HG02610 (cell line): Measurements from ENCODE around the gene TSPAN5.

ENCODE experiments used
- ATAC-seq: cut with Tn5 transposase; IDR thresholded peaks from one replicate; pipeline ENCODE4 v1.9.1; 2021; ENCODE audit warnings: mild to moderate bottlenecking, moderate library complexity; ENCODE audit not compliant: unreplicated experiment

Gene TSPAN5

GRCh38 chr4:98646422-98646821 is 12.0 kb downstream of the TSPAN5 start:
- ATAC-seq = no peak

- no peak for ATAC-seq
Observed at GRCh38 chr4:98645527-98645926, 12.9 kb downstream of the TSPAN5 start.

- no peak for ATAC-seq
Observed at GRCh38 chr4:98643755-98644154, 14.7 kb downstream of the TSPAN5 start.

DNA sequence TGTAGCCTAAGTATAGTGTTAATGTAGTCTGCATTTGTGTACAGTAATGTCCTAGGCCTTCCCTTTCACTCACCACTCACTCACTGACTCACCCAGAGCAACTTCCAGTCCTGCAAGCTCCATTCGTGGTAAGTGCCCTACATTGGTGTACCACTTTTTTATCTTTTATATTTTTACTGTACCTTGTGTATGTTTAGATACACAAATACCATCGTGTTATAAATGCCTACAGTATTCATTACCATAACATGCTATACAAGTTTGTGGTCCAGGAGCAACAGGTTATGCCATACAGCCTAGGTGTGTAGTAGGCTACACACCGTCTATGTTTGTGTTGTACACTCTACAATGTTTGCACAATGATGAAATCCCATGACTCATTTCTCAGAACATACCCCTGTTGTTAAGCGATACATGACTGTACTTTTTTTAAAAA is 15.4 kb downstream of the TSPAN5 start:
- ATAC-seq = no peak

DNA sequence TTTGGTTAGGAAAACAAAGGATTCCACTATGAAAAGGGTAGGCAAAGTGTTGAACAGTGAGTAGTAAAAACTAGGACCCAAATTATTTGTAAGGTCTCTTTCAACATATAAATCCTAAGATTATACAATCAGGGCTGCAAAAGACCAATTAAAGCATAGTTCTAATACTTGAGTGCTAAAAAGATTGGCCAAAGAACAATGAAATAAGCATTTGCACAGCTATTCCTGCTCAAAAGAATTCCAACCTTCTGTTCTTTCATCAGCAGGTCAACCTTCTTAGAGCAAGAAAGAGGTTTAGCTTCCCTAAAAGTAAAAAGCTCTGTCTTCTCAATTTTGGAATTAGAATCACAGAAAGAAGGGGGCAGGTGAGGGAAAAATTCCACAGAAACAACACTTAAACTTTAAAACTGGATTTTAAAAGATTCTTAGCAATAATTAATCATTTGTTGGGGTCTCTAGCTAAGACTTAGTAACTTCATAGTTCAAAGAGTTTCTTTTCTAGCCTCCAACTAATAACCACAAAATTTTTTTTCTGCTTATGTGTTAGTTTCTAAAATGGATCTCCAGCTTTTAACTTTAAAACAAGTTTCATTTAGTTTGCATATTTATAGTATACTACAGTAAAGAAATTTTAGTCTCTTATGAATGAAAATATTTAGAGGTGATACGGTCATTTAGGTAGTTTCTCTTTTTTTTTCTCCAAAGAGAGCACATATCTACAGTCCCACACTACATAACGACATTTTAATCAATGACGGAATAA is 16.3 kb downstream of the TSPAN5 start:
- no peak for ATAC-seq

- no peak for ATAC-seq
Observed at GRCh38 chr4:98641376-98641775, 17.0 kb downstream of the TSPAN5 start.

GRCh38 chr4:98639523-98639922 is 18.9 kb downstream of the TSPAN5 start:
- peak; percentile 80 for ATAC-seq

DNA sequence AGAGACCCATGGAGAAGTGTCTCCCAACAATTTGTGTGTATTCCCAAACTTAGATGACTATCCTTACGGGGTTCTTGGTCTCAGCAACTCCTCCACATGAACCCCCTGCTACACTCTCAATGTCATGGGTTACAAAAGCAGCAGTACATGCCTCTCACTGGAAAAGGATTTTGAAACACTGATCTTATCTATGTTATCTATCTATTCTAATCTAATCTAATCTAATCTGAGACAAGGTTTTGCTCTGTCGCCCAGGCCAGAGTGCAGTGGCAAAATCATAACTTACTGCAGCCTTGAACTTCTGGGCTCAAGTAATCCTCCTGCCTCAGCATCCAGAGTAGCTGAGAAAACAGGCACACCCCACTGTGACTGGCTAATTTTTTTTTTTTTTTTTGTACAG is 19.3 kb downstream of the TSPAN5 start:
- no peak for ATAC-seq

GRCh38 chr4:98638661-98639060 is 19.8 kb downstream of the TSPAN5 start:
- no peak for ATAC-seq

DNA sequence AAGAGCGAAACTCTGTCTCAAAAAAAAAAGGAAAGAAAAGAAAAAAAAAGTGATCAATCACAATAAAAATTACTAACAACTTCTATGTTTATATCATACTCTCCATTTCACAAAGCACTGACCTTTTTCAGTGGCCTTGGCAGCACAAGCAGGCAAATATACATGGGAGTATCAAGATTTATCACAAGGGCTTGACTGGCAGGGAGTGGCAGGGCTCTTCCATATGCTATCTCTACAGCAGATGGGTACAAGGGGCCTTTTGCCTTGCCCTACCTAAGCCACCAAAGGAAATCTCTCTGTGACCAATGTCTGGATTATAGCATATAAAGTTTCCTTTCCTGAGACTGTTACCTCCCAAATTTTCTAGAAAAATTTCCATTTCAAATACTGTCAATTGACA is 24.4 kb downstream of the TSPAN5 start:
- ATAC-seq = no peak

DNA sequence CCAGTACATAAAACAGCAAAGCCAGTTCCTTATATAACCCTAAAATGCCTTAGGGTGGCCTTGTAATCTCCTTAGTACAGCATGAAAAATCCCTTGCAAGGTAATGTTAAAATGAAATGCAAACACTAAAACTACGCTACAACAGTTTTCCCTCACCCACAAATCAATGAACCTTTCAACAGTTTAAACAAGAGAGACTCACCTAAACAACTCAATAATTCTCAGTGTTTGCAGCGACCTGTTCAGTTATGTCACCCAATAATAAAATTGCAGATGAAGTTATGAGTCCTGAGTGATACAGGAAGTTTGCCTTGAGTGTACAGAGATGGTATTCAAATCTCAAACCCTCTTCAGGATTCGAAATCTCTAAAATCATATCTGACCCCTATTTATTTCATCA is 25.3 kb downstream of the TSPAN5 start:
- ATAC-seq = no peak

DNA sequence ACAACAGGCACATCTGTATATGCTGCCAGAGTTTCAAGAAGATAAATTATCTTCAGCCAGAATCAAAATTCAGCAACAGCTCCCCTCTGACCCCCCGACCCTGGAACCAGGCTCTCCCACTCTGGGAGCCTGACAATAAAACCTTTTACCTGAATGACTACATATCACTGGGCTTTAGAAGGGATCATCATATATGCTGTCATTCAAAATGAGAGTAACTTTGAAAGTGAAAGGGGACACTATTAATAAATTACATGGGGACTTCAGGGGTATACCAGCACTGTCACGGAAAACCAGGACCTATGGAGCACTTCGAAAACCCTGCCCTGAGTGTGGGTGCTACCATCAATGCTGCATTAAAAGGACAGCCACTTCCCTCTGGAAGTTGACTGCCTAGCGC is 26.2 kb downstream of the TSPAN5 start:
- no peak for ATAC-seq

GRCh38 chr4:98631506-98631905 is 26.9 kb downstream of the TSPAN5 start:
- no peak for ATAC-seq

GRCh38 chr4:98630737-98631454 is 27.5 kb downstream of the TSPAN5 start:
- ATAC-seq = no peak

DNA sequence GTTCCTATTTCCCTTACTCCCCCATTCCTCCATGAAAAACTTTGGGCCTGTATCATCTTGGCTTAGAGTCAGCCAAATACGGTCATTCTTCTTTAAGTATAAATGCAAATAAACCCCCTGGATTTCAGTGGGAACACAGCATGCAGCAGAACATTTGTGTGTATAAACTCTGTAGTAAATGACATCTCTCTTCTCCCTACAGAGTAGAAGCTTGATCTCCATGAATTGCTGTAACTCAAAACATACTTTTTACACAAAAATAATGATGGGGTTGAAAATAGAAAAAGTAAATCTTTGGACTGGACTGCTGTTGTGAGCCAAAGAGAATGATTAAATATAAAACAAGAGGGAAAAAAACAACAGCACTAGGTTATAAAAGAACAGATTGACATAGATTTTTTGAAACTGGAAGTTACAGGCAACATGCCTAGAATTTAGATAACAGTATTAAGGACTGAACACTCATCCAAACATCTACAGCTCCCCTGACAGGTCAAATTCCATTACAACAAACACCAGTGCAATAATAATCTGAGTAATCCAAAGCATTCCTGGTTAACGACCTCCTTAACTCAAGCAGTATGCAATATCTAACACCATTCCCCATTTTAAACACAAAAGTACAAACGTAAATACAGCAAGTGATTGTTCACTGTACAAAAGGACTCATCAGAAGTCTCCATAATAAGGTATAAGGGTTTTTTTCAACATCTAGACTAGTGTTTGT is 30.7 kb downstream of the TSPAN5 start:
- no peak for ATAC-seq

GRCh38 chr4:98626350-98626749 is 32.1 kb downstream of the TSPAN5 start:
- ATAC-seq = peak; percentile 44

GRCh38 chr4:98625920-98626319 is 32.5 kb downstream of the TSPAN5 start:
- no peak for ATAC-seq

GRCh38 chr4:98625399-98625798 is 33.0 kb downstream of the TSPAN5 start:
- no peak for ATAC-seq

- ATAC-seq = no peak
Observed at GRCh38 chr4:98624642-98625041, 33.8 kb downstream of the TSPAN5 start.

GRCh38 chr4:98624144-98624543 is 34.3 kb downstream of the TSPAN5 start:
- no peak for ATAC-seq

GRCh38 chr4:98623126-98623802 is 35.1 kb downstream of the TSPAN5 start:
- ATAC-seq = no peak
